ENCODE data around the gene REL. TPM values are rescaled to one million over a fixed set of nuclear protein-coding genes. Genes with fewer than 3 reads are reported as not detected.

Gene REL
- total and polyA plus RNA-seq, 2 of the 4 experiments (the other 2 are of a cell fraction) = 1.3 to 4.3 TPM

DNA sequence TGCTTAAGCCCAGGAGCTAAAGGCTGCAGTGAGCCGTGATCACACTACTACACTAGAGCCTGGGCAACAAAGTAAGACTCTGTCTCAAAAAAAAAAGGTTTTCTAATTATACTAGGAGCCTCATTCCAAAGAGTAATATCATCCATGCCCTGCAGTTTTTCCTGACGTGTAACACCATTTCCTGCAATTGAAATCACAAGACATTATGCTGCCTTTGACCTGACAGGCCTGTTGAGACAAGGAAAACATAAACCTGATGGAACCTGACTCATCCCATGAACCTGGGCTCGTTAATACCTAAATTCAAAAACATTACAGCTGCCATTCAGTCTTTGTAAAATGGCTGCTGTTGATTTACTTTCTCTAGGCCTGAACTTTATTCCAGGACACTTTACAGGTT lies 77.4 kb downstream of the REL start:
- no peak overlapping the region for H3K56ac ChIP-seq (ENCODE audit: extremely low read depth, insufficient read depth, low read length)
- no TSS peak for BruUV-seq (replicated peaks)
- 50% methylated on average over 2 of the region's 3 CpGs; no CpG with 5 or more reads in 1 of the 2 experiments for WGBS, 2 experiments (ENCODE audit: extremely low coverage in 2 of 2, insufficient read length in 1 of 2)
- in situ Hi-C loops (cut with MboI; ENCODE audit: low sequenced_read_pairs) (no loop called here), intact Hi-C loops (cut with micrococcal nuclease) (no loop called here), dilution Hi-C loops (cut with HindIII; ENCODE audit: low sequenced_read_pairs, unreplicated experiment) (no loop called here)
- ChIA-PET POLR2A (ENCODE audit: unreplicated experiment) (no interaction called here), CTCF (no interaction called here)
- no peak overlapping the region for H2AFZ ChIP-seq (replicated peaks; ENCODE audit: low read length, poor library complexity)
- no peaks in the 10 kb centered on the region for H3K36me3 ChIP-seq (ENCODE audit: control insufficient read depth, insufficient read depth, low read length)
- H2BK20ac ChIP-seq (ENCODE audit: low read depth, low read length) = no peak overlapping the region
- no peak overlapping the region for H2BK15ac ChIP-seq (ENCODE audit: low read depth, low read length)
- no peaks in the 10 kb centered on the region for H3K79me1 ChIP-seq (ENCODE audit: low read depth in 1 of 2, low read length in 2 of 2)
- peak overlapping the region; percentile 53 for H2BK5ac ChIP-seq (ENCODE audit: low read depth, low read length, poor library complexity, severe bottlenecking)
- TF ChIP-seq RAD21 (IDR thresholded peaks at IDR 0.05; ENCODE audit: low read length) (no peak), BHLHE40 (IDR thresholded peaks at IDR 0.05; ENCODE audit: low read depth, low read length) (peak; percentile 46; the same call in 1 of the 2 replicates)
- H3K4ac ChIP-seq (ENCODE audit: low read depth, low read length) = no peak overlapping the region
- no peaks in the 10 kb centered on the region for H3K9me3 ChIP-seq (ENCODE audit: control insufficient read depth, insufficient read depth, low read length)
- no peak overlapping the region for H3K4me2 ChIP-seq (ENCODE audit: low read depth, low read length)
- H2BK120ac ChIP-seq (ENCODE audit: low read depth, low read length) = no peak overlapping the region
- no peaks in the 10 kb centered on the region for H3K27me3 ChIP-seq (ENCODE audit: control insufficient read depth, insufficient read depth, low read length)
- H2AK5ac ChIP-seq (ENCODE audit: low read depth, low read length) = no peak overlapping the region
- H3K4me3 ChIP-seq (ENCODE audit: insufficient read depth, low read depth, low read length) = no peak overlapping the region
- H2AK9ac ChIP-seq (replicated peaks; ENCODE audit: low read depth, low read length, poor library complexity) = no peak overlapping the region
- no peak overlapping the region for H3K27ac ChIP-seq (ENCODE audit: insufficient read depth, low read length)
- H3K18ac ChIP-seq (ENCODE audit: low read depth, low read length) = no peak overlapping the region
- no peak overlapping the region for H3K14ac ChIP-seq (replicated peaks; ENCODE audit: low read depth, low read length)
- no peak overlapping the region for H3K23ac ChIP-seq (ENCODE audit: low read depth, low read length)
- H3K4me1 ChIP-seq (ENCODE audit: control insufficient read depth, insufficient read depth, low read length) = peaks cover 1% of the 10 kb centered on the region; the same call in 1 of the 2 replicates
- no peak overlapping the region for H4K91ac ChIP-seq (ENCODE audit: insufficient read depth, low read depth, low read length)
- H4K20me1 ChIP-seq (ENCODE audit: insufficient read depth, low read length) = no peaks in the 10 kb centered on the region
- ATAC-seq (ENCODE audit: low read depth) = peak; percentile 64
- no peak overlapping the region for H4K5ac ChIP-seq (ENCODE audit: low read depth, low read length)
- H4K8ac ChIP-seq (ENCODE audit: low read depth in 2 of 2, low read length in 2 of 2) = peak overlapping the region in 1 of 2 experiments; percentile 31; a peak in 1 of 4 replicates
- peaks cover 5% of the 10 kb centered on the region; the same call in 1 of the 2 replicates for H3K9me1 ChIP-seq (ENCODE audit: insufficient read depth, low read length)
- H3K9ac ChIP-seq (ENCODE audit: low read depth, low read length) = no peak overlapping the region
- DNase-seq = peak; percentile 85

Measured in IMR-90 (cell line).